H1 (cell line): Measurements from ENCODE around the gene GRIK4. TPM values are rescaled to one million over a fixed set of nuclear protein-coding genes. Genes with fewer than 3 reads are reported as not detected.

Experiments used
- CTCF ChIA-PET: fragments of 300-600 bp; sonication (Branson Sonifier 250); formaldehyde crosslinking; loops from one replicate; lab custom pipeline; 2021; ENCODE audit not compliant: partially characterized antibody; lab: Charles Lee
- POLR2A ChIA-PET: fragments of 300-600 bp; sonication (Branson Sonifier 250); formaldehyde crosslinking; loops from one replicate; lab custom pipeline; 2021; ENCODE audit warnings: inconsistent platforms; ENCODE audit not compliant: partially characterized antibody; lab: Charles Lee
- DNase-seq, 2 experiments: peaks; one replicate each; pipeline versions ENCODE4 v3.0.0 to v3.0.0-alpha.2; 2010 to 2022; ENCODE audit warnings: low spot score in 2 of 2, low read depth in 1 of 2, mixed read lengths in 1 of 2
- FAIRE-seq: peaks from 2 replicates; lab custom pipeline; 2011; peaks lifted over from hg19 to GRCh38; lab: Jason Lieb, UNC
- H2AFZ ChIP-seq: 2 replicates; pipeline ENCODE4 v1.8.1; 2012; ENCODE audit warnings: low read length, inconsistent platforms
- H2AK5ac ChIP-seq: 2 replicates; pipeline ENCODE4 v1.6.1; 2013; ENCODE audit warnings: low read depth, low read length
- H2BK120ac ChIP-seq: replicated peaks from 2 replicates; pipeline ENCODE3; 2013; ENCODE audit warnings: low read depth, low read length, inconsistent platforms
- H2BK12ac ChIP-seq: 2 replicates; pipeline ENCODE4 v1.6.1; 2013; ENCODE audit warnings: low read depth, low read length
- H2BK15ac ChIP-seq: 2 replicates; pipeline ENCODE4 v1.6.1; 2013; ENCODE audit warnings: low read length
- H2BK20ac ChIP-seq: 2 replicates; pipeline ENCODE4 v1.6.1; 2013; ENCODE audit warnings: low read length
- H2BK5ac ChIP-seq: 2 replicates; pipeline ENCODE4 v1.6.1; 2013; ENCODE audit warnings: low read depth, low read length
- H3K14ac ChIP-seq: 2 replicates; pipeline ENCODE4 v1.6.1; 2013; ENCODE audit warnings: inconsistent platforms; ENCODE audit not compliant: insufficient read length
- H3K18ac ChIP-seq: 2 replicates; pipeline ENCODE4 v1.6.1; 2013; ENCODE audit warnings: low read length; ENCODE audit errors: extremely low read depth
- H3K23ac ChIP-seq: 2 replicates; pipeline ENCODE4 v1.6.1; 2013; ENCODE audit warnings: inconsistent platforms; ENCODE audit not compliant: insufficient read length
- H3K23me2 ChIP-seq: 2 replicates; pipeline ENCODE4 v1.6.1; 2013; ENCODE audit warnings: low read depth, low read length
- H3K27ac ChIP-seq: 2 replicates; pipeline ENCODE4 v1.6.1; 2011; ENCODE audit warnings: low read depth, low read length, inconsistent platforms
- H3K27me3 ChIP-seq, 4 experiments: replicated peaks in 1 of 4; 1 replicate in 1 of 4; 2 replicates in 3 of 4; pipeline versions ENCODE4 v1.6.1 to v1.8.1; 2011 to 2013; ENCODE audit warnings: low read length in 3 of 4, mild to moderate bottlenecking in 3 of 4, inconsistent platforms in 2 of 4, mixed read lengths in 2 of 4, moderate library complexity in 1 of 4; ENCODE audit not compliant: control insufficient read depth in 3 of 4, insufficient read depth in 3 of 4; ENCODE audit errors: extremely low read depth in 1 of 4
- H3K36me3 ChIP-seq, 4 experiments: 2 replicates each; pipeline versions ENCODE4 v1.6.1 to v1.8.1; 2011 to 2013; ENCODE audit warnings: mild to moderate bottlenecking in 4 of 4, low read length in 3 of 4, moderate library complexity in 2 of 4, control low read depth in 1 of 4, inconsistent platforms in 1 of 4; ENCODE audit not compliant: insufficient read depth in 4 of 4, control insufficient read depth in 2 of 4
- H3K4ac ChIP-seq: replicated peaks from 2 replicates; pipeline ENCODE3; 2013; ENCODE audit warnings: low read length, low read depth, mixed read lengths, inconsistent platforms; ENCODE audit not compliant: insufficient read length
- H3K4me1 ChIP-seq, 4 experiments: replicated peaks in 1 of 4; 1 replicate in 1 of 4; 2 replicates in 3 of 4; pipeline versions ENCODE4 v1.6.1 to v1.8.1; 2011 to 2013; ENCODE audit warnings: low read length in 3 of 4, inconsistent platforms in 2 of 4, mixed read lengths in 1 of 4; ENCODE audit not compliant: insufficient read depth in 4 of 4, control insufficient read depth in 3 of 4
- H3K4me2 ChIP-seq, 2 experiments: 2 replicates each; pipeline versions ENCODE4 v1.6.1 to v1.8.1; 2011 to 2013; ENCODE audit warnings: low read depth in 2 of 2, low read length in 2 of 2, control low read depth in 1 of 2, inconsistent platforms in 1 of 2, mild to moderate bottlenecking in 1 of 2; ENCODE audit not compliant: insufficient read depth in 1 of 2
- H3K4me3 ChIP-seq, 4 experiments: fragments of 200-600, 300-600 bp in 1 of 4; sonication (generic), shearing (Covaris generic), sonication (Bioruptor Twin) in 1 of 4; 2 replicates each; pipeline versions ENCODE4 v1.5.1 to v1.8.1; 2011 to 2016; ENCODE audit warnings: low read length in 4 of 4, low read depth in 3 of 4, control low read depth in 2 of 4, inconsistent platforms in 2 of 4, mild to moderate bottlenecking in 2 of 4, mixed read lengths in 1 of 4, moderate library complexity in 1 of 4; ENCODE audit not compliant: insufficient read depth in 2 of 4; ENCODE audit errors: extremely low read depth in 1 of 4
- H3K56ac ChIP-seq: replicated peaks from 2 replicates; pipeline ENCODE3; 2013; ENCODE audit warnings: low read depth, mild to moderate bottlenecking, mixed read lengths, low read length, inconsistent platforms; ENCODE audit not compliant: insufficient read length
- H3K79me1 ChIP-seq: 2 replicates; pipeline ENCODE4 v1.6.1; 2013; ENCODE audit warnings: low read depth, low read length, control low read depth
- H3K79me2 ChIP-seq, 2 experiments: 2 replicates each; pipeline versions ENCODE4 v1.6.1 to v1.8.1; 2012 to 2013; ENCODE audit warnings: low read length in 2 of 2, mild to moderate bottlenecking in 2 of 2, inconsistent platforms in 1 of 2; ENCODE audit not compliant: insufficient read depth in 2 of 2, control insufficient read depth in 1 of 2
- H3K9ac ChIP-seq, 4 experiments: replicated peaks in 1 of 4; 1 replicate in 1 of 4; 2 replicates in 3 of 4; pipeline versions ENCODE4 v1.6.1 to v1.8.1; 2011 to 2013; ENCODE audit warnings: low read depth in 3 of 4, low read length in 3 of 4, control low read depth in 2 of 4, mild to moderate bottlenecking in 2 of 4, moderate library complexity in 2 of 4, inconsistent platforms in 1 of 4; ENCODE audit errors: extremely low read depth in 1 of 4
- H3K9me3 ChIP-seq, 2 experiments: 2 replicates each; pipeline versions ENCODE4 v1.6.1 to v1.8.1; 2012 to 2013; ENCODE audit warnings: mild to moderate bottlenecking in 2 of 2, moderate library complexity in 2 of 2, control low read depth in 1 of 2, inconsistent platforms in 1 of 2, low read depth in 1 of 2, low read length in 1 of 2, mixed read lengths in 1 of 2; ENCODE audit not compliant: insufficient read depth in 2 of 2
- H4K20me1 ChIP-seq, 2 experiments: replicated peaks in 1 of 2; 2 replicates each; pipeline versions ENCODE3 to v1.8.1; 2011 to 2013; ENCODE audit warnings: inconsistent platforms in 2 of 2, low read length in 2 of 2, mild to moderate bottlenecking in 1 of 2; ENCODE audit not compliant: insufficient read depth in 2 of 2, control insufficient read depth in 1 of 2
- H4K5ac ChIP-seq: 2 replicates; pipeline ENCODE4 v1.6.1; 2013; ENCODE audit warnings: low read length, low read depth, mixed read lengths, inconsistent platforms; ENCODE audit not compliant: insufficient read length
- H4K8ac ChIP-seq: 2 replicates; pipeline ENCODE4 v1.8.0; 2013; ENCODE audit warnings: mild to moderate bottlenecking, moderate library complexity, low read length, inconsistent platforms; ENCODE audit not compliant: insufficient read depth; ENCODE audit errors: extremely low read depth
- H4K91ac ChIP-seq: replicated peaks from 2 replicates; pipeline ENCODE3; 2013; ENCODE audit warnings: low read length, mixed read lengths, inconsistent platforms; ENCODE audit not compliant: insufficient read length
- BCL11A ChIP-seq, 2 experiments: IDR thresholded peaks; one replicate each; pipeline ENCODE4 v1.6.1; 2011; ENCODE audit warnings: low read depth in 2 of 2, low read length in 2 of 2, mild to moderate bottlenecking in 2 of 2
- CBX8 ChIP-seq: fragments of 300-800, 300-1000 bp; sonication (generic); IDR thresholded peaks from 2 replicates; pipeline ENCODE4 v1.7.1; 2016; ENCODE audit warnings: low read depth, low read length, borderline replicate concordance
- CHD2 ChIP-seq: IDR thresholded peaks from 2 replicates; pipeline ENCODE4 v1.6.1; 2012; ENCODE audit warnings: low read length, improper control_type of control experiment
- EGR1 ChIP-seq: IDR thresholded peaks from 2 replicates; pipeline ENCODE4 v1.6.1; 2011; ENCODE audit warnings: low read depth, low read length, borderline replicate concordance
- KDM5A ChIP-seq: fragments of 200-600 bp; IDR thresholded peaks from 2 replicates; pipeline ENCODE4 v1.7.1; 2012; ENCODE audit warnings: mild to moderate bottlenecking, low read length, inconsistent platforms, mixed read lengths
- POU5F1 ChIP-seq: IDR thresholded peaks from 2 replicates; pipeline ENCODE4 v1.6.1; 2011; ENCODE audit warnings: low read depth, mild to moderate bottlenecking, low read length, moderate library complexity
- SIRT6 ChIP-seq: IDR thresholded peaks from one replicate; pipeline ENCODE4 v1.7.1; 2012; ENCODE audit warnings: low read length, inconsistent platforms
- ZNF274 ChIP-seq: IDR thresholded peaks from 2 replicates; pipeline ENCODE4 v1.7.0; 2012; ENCODE audit warnings: low read length, borderline replicate concordance; ENCODE audit errors: extremely low read depth
- WGBS, 2 experiments: shearing (Covaris generic) in 1 of 2; methylation state at CpG; one replicate each; pipeline versions ENCODE4 v1.1.6 to v1.1.7; 2013 to 2015; ENCODE audit warnings: low lambda C conversion rate in 2 of 2, mixed read lengths in 2 of 2, inconsistent platforms in 1 of 2, low coverage in 1 of 2, missing lambda C conversion rate in 1 of 2; ENCODE audit not compliant: insufficient replicate concordance in 2 of 2, insufficient coverage in 1 of 2, insufficient read length in 1 of 2; ENCODE audit errors: extremely low coverage in 1 of 2, missing lambda C conversion rate in 1 of 2; 5-methylcytosine and 5-hydroxymethylcytosine counted together
- polyA plus RNA-seq, 7 experiments: library from polyadenylated mRNA; depleted of rRNA in 3 of 7; stranded (reverse) in 5 of 7; unstranded in 2 of 7; fragments of >200 nt in 5 of 7; fragments of 200-250 nt in 2 of 7; gene quantifications; 1 replicate in 5 of 7; 2 replicates in 1 of 7; 4 replicates in 1 of 7; pipeline versions ENCODE4 v1.2.1 to v1.2.3, GENCODE V29; 2011 to 2013; ENCODE audit warnings: missing spikeins in 2 of 7, mixed read lengths in 2 of 7
- total RNA-seq: library from RNA; stranded (reverse); fragmentation: NEBNext Ultra II Directional; extraction: Animal tissue kit (Norgen Biotek cat#: 25700); gene quantifications from 2 replicates; pipeline ENCODE4 v1.2.1, GENCODE V29; 2021
- TF ChIP-seq, protein P1 (sequence below): IDR thresholded peaks from 2 replicates; pipeline ENCODE4 v1.6.1; 2012; ENCODE audit warnings: inconsistent platforms

GRIK4 gene
- total and polyA plus RNA-seq, 2 of the 8 experiments (the other 6 are each of a cell fraction or from before 2014, with no cell fraction given) = 1.2 to 2.9 TPM

DNA sequence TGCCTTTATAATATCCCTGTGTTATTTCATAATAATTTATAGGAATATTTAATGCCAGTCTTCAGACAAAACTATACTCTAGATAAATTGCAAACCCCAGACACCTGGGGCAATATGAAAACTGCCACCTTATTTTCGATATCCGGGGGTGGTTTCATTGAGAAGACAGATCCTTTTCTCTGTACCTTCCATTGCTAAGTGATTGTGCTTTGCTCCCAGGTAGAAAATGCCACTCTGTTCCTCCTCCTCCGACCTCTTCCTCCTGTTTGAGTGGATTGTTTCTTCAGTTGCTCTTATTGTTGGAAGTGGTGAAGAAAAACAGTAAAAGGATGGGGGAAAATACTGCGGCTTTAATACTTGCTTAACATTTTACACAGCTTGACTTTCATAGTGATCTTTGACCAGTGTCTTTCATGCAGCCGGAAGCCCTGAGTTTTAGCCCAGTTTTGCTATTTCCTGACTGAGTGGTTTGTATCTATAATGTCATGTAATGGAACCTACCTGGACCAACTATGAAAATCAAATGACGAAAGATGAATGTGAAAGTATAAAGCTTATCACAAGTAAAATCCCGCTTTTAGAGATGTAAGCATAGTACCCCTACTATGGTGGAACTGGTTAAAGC is 5.6 kb upstream of the GRIK4 start:
- H3K18ac ChIP-seq = no peak overlapping the region
- H2BK20ac ChIP-seq = no peak overlapping the region
- H2AFZ ChIP-seq = no peak overlapping the region
- H3K23ac ChIP-seq = no peak overlapping the region
- H2AK5ac ChIP-seq = no peak overlapping the region
- no peaks in the 10 kb centered on the region; the same call in 1 of the 2 replicates for H3K79me1 ChIP-seq
- no peaks in the 10 kb centered on the region for H3K23me2 ChIP-seq
- H2BK5ac ChIP-seq = no peak overlapping the region
- no peak overlapping the region for H2BK15ac ChIP-seq
- no peak overlapping the region for H2BK12ac ChIP-seq
- FAIRE-seq = no peak
- H3K4ac ChIP-seq = no peak overlapping the region
- H3K27ac ChIP-seq = no peak overlapping the region
- H4K8ac ChIP-seq = no peak overlapping the region
- no peak overlapping the region for H3K4me3 ChIP-seq
- DNase-seq = no peak
- H4K20me1 ChIP-seq = no peaks in the 10 kb centered on the region
- ChIA-PET POLR2A (no interaction called here), CTCF (interaction anchor here (1.1 to 2.9 kb wide), 7 partner anchors 11 to 446 kb away, joined by 3 to 9 read pairs (median 3); no protein-coding TSS in a partner anchor)
- H3K79me2 ChIP-seq = no peaks in the 10 kb centered on the region
- WGBS, 2 experiments = 88% methylated on average over 7 of the region's 7 CpGs; no CpG with 5 or more reads in 1 of the 2 experiments
- no peak overlapping the region for H3K14ac ChIP-seq
- no peak overlapping the region for H3K56ac ChIP-seq
- no peaks in the 10 kb centered on the region; a peak in 1 of 7 replicates for H3K27me3 ChIP-seq
- peaks cover 2 to 15% (median 9%) of the 10 kb centered on the region in 4 experiments; a peak in 4 of 7 replicates for H3K4me1 ChIP-seq
- no peak overlapping the region for H4K5ac ChIP-seq
- no peaks in the 10 kb centered on the region for H3K9me3 ChIP-seq
- H3K4me2 ChIP-seq = no peak overlapping the region
- no peaks in the 10 kb centered on the region for H3K36me3 ChIP-seq
- H3K9ac ChIP-seq = no peak overlapping the region
- no peak overlapping the region for H2BK120ac ChIP-seq
- TF ChIP-seq KDM5A (no peak), CBX8 (no peak), CHD2 (no peak), POU5F1 (no peak), BCL11A (IDR thresholded peaks at IDR 0.05; ENCODE audit: low read depth in 2 of 2, low read length in 2 of 2) (no peak), ZNF274 (no peak), EGR1 (no peak), SIRT6 (no peak)
- TF ChIP-seq, protein P1, sequence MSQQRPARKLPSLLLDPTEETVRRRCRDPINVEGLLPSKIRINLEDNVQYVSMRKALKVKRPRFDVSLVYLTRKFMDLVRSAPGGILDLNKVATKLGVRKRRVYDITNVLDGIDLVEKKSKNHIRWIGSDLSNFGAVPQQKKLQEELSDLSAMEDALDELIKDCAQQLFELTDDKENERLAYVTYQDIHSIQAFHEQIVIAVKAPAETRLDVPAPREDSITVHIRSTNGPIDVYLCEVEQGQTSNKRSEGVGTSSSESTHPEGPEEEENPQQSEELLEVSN = no peak
- no peak overlapping the region for H4K91ac ChIP-seq
